H9 (cell line): ENCODE data around the gene PGS1. TPM values are rescaled to one million over a fixed set of nuclear protein-coding genes. Genes with fewer than 3 reads are reported as not detected.

Experiments
- DNase-seq: peaks from one replicate; pipeline ENCODE4 v3.0.0-alpha.2; 2017
- H2AFZ ChIP-seq: one replicate; pipeline ENCODE4 v1.6.1; 2013; ENCODE audit warnings: mild to moderate bottlenecking, low read length, control low read depth, moderate library complexity
- H2AK5ac ChIP-seq: 2 replicates; pipeline ENCODE4 v1.6.1; 2013; ENCODE audit warnings: low read length, control low read depth, mixed read lengths; ENCODE audit not compliant: insufficient read length
- H2BK120ac ChIP-seq: one replicate; pipeline ENCODE4 v1.6.1; 2013; ENCODE audit warnings: low read depth, mild to moderate bottlenecking, low read length, control low read depth, inconsistent platforms; ENCODE audit not compliant: poor library complexity, severe bottlenecking
- H2BK12ac ChIP-seq: 2 replicates; pipeline ENCODE4 v1.6.1; 2013; ENCODE audit warnings: low read length, control low read depth, mixed read lengths, low read depth; ENCODE audit not compliant: insufficient read length
- H2BK15ac ChIP-seq: 2 replicates; pipeline ENCODE4 v1.6.1; 2013; ENCODE audit warnings: low read depth, low read length, control low read depth
- H2BK20ac ChIP-seq: one replicate; pipeline ENCODE4 v1.6.1; 2013; ENCODE audit warnings: low read depth, mild to moderate bottlenecking, low read length, control low read depth, inconsistent platforms; ENCODE audit not compliant: poor library complexity, severe bottlenecking
- H2BK5ac ChIP-seq: 2 replicates; pipeline ENCODE4 v1.6.1; 2013; ENCODE audit warnings: low read length, control low read depth, mixed read lengths; ENCODE audit not compliant: insufficient read length
- H3K14ac ChIP-seq: 2 replicates; pipeline ENCODE4 v1.6.1; 2013; ENCODE audit warnings: low read length, control low read depth; ENCODE audit not compliant: insufficient read depth
- H3K18ac ChIP-seq: 2 replicates; pipeline ENCODE4 v1.6.1; 2013; ENCODE audit warnings: low read depth, mild to moderate bottlenecking, mixed read lengths, low read length, control low read depth; ENCODE audit not compliant: insufficient read length
- H3K23ac ChIP-seq: 2 replicates; pipeline ENCODE4 v1.6.1; 2013; ENCODE audit warnings: low read length, control low read depth, mixed read lengths, low read depth; ENCODE audit not compliant: insufficient read length
- H3K23me2 ChIP-seq: 2 replicates; pipeline ENCODE4 v1.6.1; 2013; ENCODE audit warnings: low read depth, mild to moderate bottlenecking, mixed read lengths, low read length, control low read depth; ENCODE audit not compliant: insufficient read length, poor library complexity, severe bottlenecking
- H3K27ac ChIP-seq: 2 replicates; pipeline ENCODE4 v1.5.1; 2013; ENCODE audit warnings: low read length, control low read depth, mixed read lengths, low read depth; ENCODE audit not compliant: insufficient read length
- H3K27me3 ChIP-seq: 2 replicates; pipeline ENCODE4 v1.6.1; 2013; ENCODE audit warnings: low read length, control low read depth, inconsistent platforms; ENCODE audit not compliant: insufficient read depth
- H3K4ac ChIP-seq: 2 replicates; pipeline ENCODE4 v1.6.1; 2013; ENCODE audit warnings: low read depth, mild to moderate bottlenecking, control low read depth, inconsistent platforms, low read length, moderate library complexity
- H3K4me1 ChIP-seq: 2 replicates; pipeline ENCODE4 v1.6.1; 2013; ENCODE audit warnings: low read length, control low read depth, inconsistent platforms; ENCODE audit not compliant: insufficient read depth
- H3K4me2 ChIP-seq: 2 replicates; pipeline ENCODE4 v1.6.1; 2013; ENCODE audit warnings: low read length, control low read depth, mixed read lengths; ENCODE audit not compliant: insufficient read length, insufficient read depth
- H3K56ac ChIP-seq: 2 replicates; pipeline ENCODE4 v1.6.1; 2013; ENCODE audit warnings: low read depth, mild to moderate bottlenecking, mixed read lengths, low read length, control low read depth; ENCODE audit not compliant: insufficient read length
- H3K79me1 ChIP-seq: 2 replicates; pipeline ENCODE4 v1.6.1; 2013; ENCODE audit warnings: low read depth, mild to moderate bottlenecking, moderate library complexity, low read length, control low read depth, inconsistent platforms; ENCODE audit not compliant: insufficient read depth, poor library complexity, severe bottlenecking
- H3K79me2 ChIP-seq: 2 replicates; pipeline ENCODE4 v1.6.1; 2013; ENCODE audit warnings: low read length, control low read depth, inconsistent platforms; ENCODE audit not compliant: insufficient read depth
- H3K9ac ChIP-seq: 2 replicates; pipeline ENCODE4 v1.6.1; 2013; ENCODE audit warnings: low read length, control low read depth, mixed read lengths; ENCODE audit not compliant: insufficient read length; ENCODE audit errors: extremely low read depth
- H3K9me3 ChIP-seq: one replicate; pipeline ENCODE4 v1.6.1; 2013; ENCODE audit warnings: low read depth, low read length, inconsistent platforms; ENCODE audit not compliant: control insufficient read depth
- H3T11ph ChIP-seq: one replicate; pipeline ENCODE4 v1.6.1; 2013; ENCODE audit warnings: mild to moderate bottlenecking, low read length, control low read depth, inconsistent platforms
- H4K20me1 ChIP-seq: one replicate; pipeline ENCODE4 v1.6.1; 2013; ENCODE audit not compliant: control insufficient read depth, insufficient read length, insufficient read depth
- H4K5ac ChIP-seq: 2 replicates; pipeline ENCODE4 v1.6.1; 2013; ENCODE audit warnings: low read depth, mild to moderate bottlenecking, mixed read lengths, low read length, control low read depth; ENCODE audit not compliant: insufficient read length
- H4K8ac ChIP-seq: replicated peaks from 2 replicates; pipeline ENCODE4 v1.6.1; 2013; ENCODE audit warnings: low read length, control low read depth, mixed read lengths, low read depth; ENCODE audit not compliant: insufficient read length
- H4K91ac ChIP-seq: 2 replicates; pipeline ENCODE4 v1.6.1; 2013; ENCODE audit warnings: low read depth, mild to moderate bottlenecking, moderate library complexity, mixed read lengths, low read length, control low read depth; ENCODE audit not compliant: insufficient read length
- H3K27ac Mint-ChIP-seq, 3 experiments: 2 replicates in 2 of 3; 3 replicates in 1 of 3; pipeline ENCODE4 v1.8.0; 2020 to 2021; ENCODE audit warnings: mixed read lengths in 3 of 3, mild to moderate bottlenecking in 1 of 3, moderate library complexity in 1 of 3
- H3K27me3 Mint-ChIP-seq: 2 replicates; pipeline ENCODE4 v1.8.0; 2021; ENCODE audit warnings: low read depth, mild to moderate bottlenecking, moderate library complexity, mixed read lengths
- H3K36me3 Mint-ChIP-seq, 3 experiments: 2 replicates in 2 of 3; 3 replicates in 1 of 3; pipeline ENCODE4 v1.8.0; 2020 to 2021; ENCODE audit warnings: low read depth in 3 of 3, mixed read lengths in 3 of 3; ENCODE audit not compliant: insufficient read depth in 1 of 3
- H3K4me1 Mint-ChIP-seq, 2 experiments: 2 replicates each; pipeline ENCODE4 v1.8.0; 2020; ENCODE audit warnings: mixed read lengths in 2 of 2
- H3K4me3 Mint-ChIP-seq, 2 experiments: 2 replicates in 1 of 2; 3 replicates in 1 of 2; pipeline ENCODE4 v1.8.0; 2020 to 2021; ENCODE audit warnings: mild to moderate bottlenecking in 2 of 2, mixed read lengths in 2 of 2, moderate library complexity in 1 of 2
- H3K9me3 Mint-ChIP-seq, 2 experiments: 2 replicates in 1 of 2; 3 replicates in 1 of 2; pipeline ENCODE4 v1.8.0; 2020; ENCODE audit warnings: mild to moderate bottlenecking in 2 of 2, mixed read lengths in 2 of 2, moderate library complexity in 1 of 2
- WGBS: extraction: QIAGEN DNeasy Blood & Tissue Kit; methylation state at CpG from one replicate; pipeline ENCODE4 v1.1.7; 2013; ENCODE audit warnings: missing lambda C conversion rate, low lambda C conversion rate, mixed read lengths; ENCODE audit not compliant: insufficient read length; ENCODE audit errors: extremely low coverage; 5-methylcytosine and 5-hydroxymethylcytosine counted together
- total RNA-seq: library from RNA; stranded (reverse); gene quantifications from 2 replicates; pipeline ENCODE4 v1.2.1, GENCODE V29; 2021
- TF ChIP-seq, protein P1 (sequence below): fragments of 200-600 bp; sonication (generic); conservative IDR thresholded peaks from 3 replicates; pipeline ENCODE4 v1.8.0; 2021; ENCODE audit warnings: antibody characterized with exemption, mild to moderate bottlenecking

PGS1 gene
- total RNA-seq, 1 experiment from 2014 or later, result 45.7 TPM

- Mint-ChIP-seq H3K4me3 (peak overlapping the region; percentile 92 to 98), H3K36me3 (peaks cover 3 to 13% (median 12%) of the 10 kb centered on the region in 3 experiments; a peak in 5 of 7 replicates), H3K9me3 (no peaks in the 10 kb centered on the region), H3K27ac (peak overlapping the region; percentile 93 to 97 (median 94)), H3K4me1 (peaks cover 67 to 68% of the 10 kb centered on the region in 2 experiments), H3K27me3 (no peaks in the 10 kb centered on the region)
- H3K23ac ChIP-seq, result no peak overlapping the region
- no peaks in the 10 kb centered on the region for H4K20me1 ChIP-seq
- peaks cover 7% of the 10 kb centered on the region for H3K23me2 ChIP-seq
- no peak overlapping the region for H2AFZ ChIP-seq
- no peak overlapping the region for H3K56ac ChIP-seq
- H3K79me2 ChIP-seq, result peaks cover 39% of the 10 kb centered on the region
- peaks cover 6% of the 10 kb centered on the region; the same call in 1 of the 2 replicates for H3K4me1 ChIP-seq
- H3K9me3 ChIP-seq, result no peaks in the 10 kb centered on the region
- no peak overlapping the region for H2BK120ac ChIP-seq
- H2BK15ac ChIP-seq, result no peak overlapping the region
- H2BK20ac ChIP-seq, result no peak overlapping the region
- no peak overlapping the region for H3T11ph ChIP-seq
- peaks cover 8% of the 10 kb centered on the region for H3K79me1 ChIP-seq
- no peak overlapping the region for H4K5ac ChIP-seq
- no peak overlapping the region for H2BK12ac ChIP-seq
- H3K18ac ChIP-seq, result peak overlapping the region; percentile 27
- H3K27ac ChIP-seq, result no peak overlapping the region
- H3K4me2 ChIP-seq, result peak overlapping the region; percentile 94
- H4K8ac ChIP-seq, result no peak overlapping the region
- no peak overlapping the region for H2BK5ac ChIP-seq
- TF ChIP-seq, protein P1, sequence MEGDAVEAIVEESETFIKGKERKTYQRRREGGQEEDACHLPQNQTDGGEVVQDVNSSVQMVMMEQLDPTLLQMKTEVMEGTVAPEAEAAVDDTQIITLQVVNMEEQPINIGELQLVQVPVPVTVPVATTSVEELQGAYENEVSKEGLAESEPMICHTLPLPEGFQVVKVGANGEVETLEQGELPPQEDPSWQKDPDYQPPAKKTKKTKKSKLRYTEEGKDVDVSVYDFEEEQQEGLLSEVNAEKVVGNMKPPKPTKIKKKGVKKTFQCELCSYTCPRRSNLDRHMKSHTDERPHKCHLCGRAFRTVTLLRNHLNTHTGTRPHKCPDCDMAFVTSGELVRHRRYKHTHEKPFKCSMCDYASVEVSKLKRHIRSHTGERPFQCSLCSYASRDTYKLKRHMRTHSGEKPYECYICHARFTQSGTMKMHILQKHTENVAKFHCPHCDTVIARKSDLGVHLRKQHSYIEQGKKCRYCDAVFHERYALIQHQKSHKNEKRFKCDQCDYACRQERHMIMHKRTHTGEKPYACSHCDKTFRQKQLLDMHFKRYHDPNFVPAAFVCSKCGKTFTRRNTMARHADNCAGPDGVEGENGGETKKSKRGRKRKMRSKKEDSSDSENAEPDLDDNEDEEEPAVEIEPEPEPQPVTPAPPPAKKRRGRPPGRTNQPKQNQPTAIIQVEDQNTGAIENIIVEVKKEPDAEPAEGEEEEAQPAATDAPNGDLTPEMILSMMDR, result no peak
- peak overlapping the region; percentile 53 for H3K9ac ChIP-seq
- H4K91ac ChIP-seq, result no peak overlapping the region
- no peak overlapping the region for H2AK5ac ChIP-seq
- DNase-seq, result no peak
- no peak overlapping the region for H3K14ac ChIP-seq
- no CpG with 5 or more reads among the region's 7 CpGs for WGBS
- H3K27me3 ChIP-seq, result no peaks in the 10 kb centered on the region
- no peak overlapping the region for H3K4ac ChIP-seq
Measured at GRCh38 chr17:78379131-78379491, 662 bp downstream of the PGS1 start.
